ENCODE data around the gene ZFYVE28. TPM values are rescaled to one million over a fixed set of nuclear protein-coding genes. Genes with fewer than 3 reads are reported as not detected.

ZFYVE28 gene
- polyA plus RNA-seq, 1 of the 3 experiments (the other 2 are of a cell fraction) = 3.2 TPM

DNA sequence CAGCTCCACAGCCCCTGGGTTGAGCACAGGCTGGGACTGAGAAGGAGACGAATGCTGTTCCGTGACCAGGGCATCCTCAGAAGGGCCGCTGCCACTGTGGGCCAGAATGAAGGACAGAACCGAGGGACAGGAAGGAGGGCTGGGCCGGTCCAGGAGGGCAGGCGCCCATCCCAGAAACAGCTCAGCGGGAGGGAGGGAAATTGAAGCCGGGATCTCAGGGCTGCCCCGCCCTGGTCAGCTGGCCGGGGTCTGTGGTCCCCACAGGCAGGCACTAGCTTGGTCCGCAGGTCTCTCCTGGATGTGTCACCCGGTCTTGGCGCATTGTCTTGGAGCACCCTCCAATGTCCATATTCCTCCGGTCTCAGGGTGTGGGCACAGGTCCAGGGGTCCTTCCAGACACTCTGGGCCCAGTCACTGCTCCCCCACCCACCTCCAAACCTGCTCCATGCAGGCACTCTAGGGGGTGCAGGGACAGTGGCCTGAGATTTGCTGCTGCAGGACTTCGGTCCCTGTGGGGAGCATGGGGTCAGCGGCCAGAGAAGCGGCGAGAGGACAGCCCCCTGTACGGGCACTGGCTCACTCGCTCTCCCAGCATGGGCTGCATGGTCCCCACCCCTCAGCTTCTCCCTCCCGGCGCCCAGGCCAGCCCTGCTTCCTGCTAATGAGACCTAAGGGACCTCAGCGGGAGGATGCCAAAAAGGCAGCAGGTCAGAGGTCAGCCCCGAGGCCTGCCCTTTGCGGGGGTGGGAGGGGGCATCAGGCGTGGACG lies 132.6 kb downstream of the ZFYVE28 start:
- H2AFZ ChIP-seq (ENCODE audit: low read depth) = no peak overlapping the region

More for the DNA sequence above, 132.6 kb downstream of the ZFYVE28 start:
- Histone ChIP-seq H3K9ac (no peak overlapping the region), H4K20me1 (ENCODE audit: insufficient read depth) (no peaks in the 10 kb centered on the region), H3K27me3 (ENCODE audit: insufficient read depth) (no peaks in the 10 kb centered on the region), H3F3A (replicated peaks; ENCODE audit: insufficient read depth) (no peaks in the 10 kb centered on the region), H3K36me3 (replicated peaks in 1 of 2; ENCODE audit: control insufficient read depth in 1 of 2, insufficient read depth in 2 of 2, low read length in 1 of 2) (no peaks in the 10 kb centered on the region), H3K4me1 (ENCODE audit: control insufficient read depth in 1 of 2, insufficient read depth in 2 of 2, low read depth in 1 of 2, low read length in 1 of 2) (peaks cover 0 to 34% of the 10 kb centered on the region in 2 experiments; a peak in 1 of 4 replicates), H3K4me2 (no peak overlapping the region), H3K9me2 (no peaks in the 10 kb centered on the region), H3K4me3 (ENCODE audit: low read depth in 2 of 2, low read length in 1 of 2) (no peak overlapping the region), H3K27ac (ENCODE audit: low read depth in 2 of 2, low read length in 1 of 2) (peak overlapping the region in 1 of 2 experiments; percentile 39; a peak in 1 of 4 replicates), H3K9me3 (no peaks in the 10 kb centered on the region), H3K79me2 (ENCODE audit: insufficient read depth) (no peaks in the 10 kb centered on the region)
- ChIA-PET CTCF (interaction anchor here (0.7 to 1.2 kb wide), 2 partner anchors 14 to 68 kb away, joined by 3 to 4 read pairs; no protein-coding TSS in a partner anchor), POLR2A (no interaction called here)
- no peak for TF ChIP-seq JUND (IDR thresholded peaks at IDR 0.05)
- no peak for TF ChIP-seq FOSL2 (IDR thresholded peaks at IDR 0.05; ENCODE audit: borderline replicate concordance, low read depth)
- TF ChIP-seq, protein P1, sequence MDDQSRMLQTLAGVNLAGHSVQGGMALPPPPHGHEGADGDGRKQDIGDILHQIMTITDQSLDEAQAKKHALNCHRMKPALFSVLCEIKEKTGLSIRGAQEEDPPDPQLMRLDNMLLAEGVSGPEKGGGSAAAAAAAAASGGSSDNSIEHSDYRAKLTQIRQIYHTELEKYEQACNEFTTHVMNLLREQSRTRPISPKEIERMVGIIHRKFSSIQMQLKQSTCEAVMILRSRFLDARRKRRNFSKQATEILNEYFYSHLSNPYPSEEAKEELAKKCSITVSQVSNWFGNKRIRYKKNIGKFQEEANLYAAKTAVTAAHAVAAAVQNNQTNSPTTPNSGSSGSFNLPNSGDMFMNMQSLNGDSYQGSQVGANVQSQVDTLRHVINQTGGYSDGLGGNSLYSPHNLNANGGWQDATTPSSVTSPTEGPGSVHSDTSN (IDR thresholded peaks at IDR 0.05) = no peak
- no peak for TF ChIP-seq CHD2 (IDR thresholded peaks at IDR 0.05; ENCODE audit: low read length, partially characterized antibody)
- no peak for TF ChIP-seq RXRA (IDR thresholded peaks at IDR 0.05; ENCODE audit: borderline replicate concordance, low read depth)
- TF ChIP-seq CTCF (IDR thresholded peaks at IDR 0.05) = no peak
- TF ChIP-seq USF2 (IDR thresholded peaks at IDR 0.05; ENCODE audit: borderline replicate concordance, low read depth, low read length) = no peak
- TF ChIP-seq NFIC (IDR thresholded peaks at IDR 0.05; ENCODE audit: borderline replicate concordance) = no peak
- TF ChIP-seq, protein P2, sequence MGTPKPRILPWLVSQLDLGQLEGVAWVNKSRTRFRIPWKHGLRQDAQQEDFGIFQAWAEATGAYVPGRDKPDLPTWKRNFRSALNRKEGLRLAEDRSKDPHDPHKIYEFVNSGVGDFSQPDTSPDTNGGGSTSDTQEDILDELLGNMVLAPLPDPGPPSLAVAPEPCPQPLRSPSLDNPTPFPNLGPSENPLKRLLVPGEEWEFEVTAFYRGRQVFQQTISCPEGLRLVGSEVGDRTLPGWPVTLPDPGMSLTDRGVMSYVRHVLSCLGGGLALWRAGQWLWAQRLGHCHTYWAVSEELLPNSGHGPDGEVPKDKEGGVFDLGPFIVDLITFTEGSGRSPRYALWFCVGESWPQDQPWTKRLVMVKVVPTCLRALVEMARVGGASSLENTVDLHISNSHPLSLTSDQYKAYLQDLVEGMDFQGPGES (IDR thresholded peaks at IDR 0.05; ENCODE audit: low read depth, low read length) = no peak
- no peak for TF ChIP-seq RAD21 (IDR thresholded peaks at IDR 0.05; ENCODE audit: low read length)
- no peak for TF ChIP-seq GATA2 (CRISPR knock-in tag; IDR thresholded peaks at IDR 0.05)
- TF ChIP-seq EP300 (IDR thresholded peaks at IDR 0.05; ENCODE audit: borderline replicate concordance in 1 of 2, low read depth in 1 of 2, low read length in 1 of 2) = no peak
- TF ChIP-seq SMC3 (IDR thresholded peaks at IDR 0.05; ENCODE audit: low read depth, low read length) = no peak
- TF ChIP-seq TAF1 (IDR thresholded peaks at IDR 0.05; ENCODE audit: borderline replicate concordance, low read depth, low read length) = no peak
- TF ChIP-seq RFX5 (IDR thresholded peaks at IDR 0.05; ENCODE audit: low read length) = no peak
- TF ChIP-seq TEAD4 (IDR thresholded peaks at IDR 0.05; ENCODE audit: borderline replicate concordance, insufficient read depth) = no peak
- TF ChIP-seq POLR2AphosphoS5 (IDR thresholded peaks at IDR 0.05; ENCODE audit: low read depth, low read length) = no peak
- TF ChIP-seq FOXM1 (IDR thresholded peaks at IDR 0.05; ENCODE audit: low read depth) = no peak
- TF ChIP-seq MXI1 (IDR thresholded peaks at IDR 0.05; ENCODE audit: low read depth, low read length) = no peak
- TF ChIP-seq EZH2phosphoT487 (IDR thresholded peaks at IDR 0.05; ENCODE audit: borderline replicate concordance, low read depth) = no peak
- WGBS (ENCODE audit: low lambda C conversion rate) = 83% methylated on average over 20 of the region's 27 CpGs
- DNase-seq = no peak

All from SK-N-SH (cell line).